B cell (primary cell): ENCODE results near the gene HELT. TPM values are rescaled to one million over a fixed set of nuclear protein-coding genes. Genes with fewer than 3 reads are reported as not detected.

Source experiments
- ATAC-seq: fragments of 200-7000 bp; cut with Tn5 transposase; one replicate; pipeline ENCODE4 v1.10.0; 2021; ENCODE audit warnings: low read depth, mild to moderate bottlenecking, moderate number of reproducible peaks, moderate library complexity
- CTCF ChIA-PET: fragments of 350-600 bp; sonication (Branson Sonifier 250); formaldehyde crosslinking; loops from one replicate; lab custom pipeline; 2021; ENCODE audit warnings: antibody characterized with exemption, inconsistent platforms; lab: Charles Lee
- POLR2A ChIA-PET: fragments of 350-600 bp; sonication (Branson Sonifier 250); formaldehyde crosslinking; loops from one replicate; lab custom pipeline; 2021; ENCODE audit warnings: antibody characterized with exemption; lab: Charles Lee
- DNase-seq: peaks from one replicate; pipeline ENCODE4 v3.0.0; 2013
- H2AFZ ChIP-seq: 2 replicates; pipeline ENCODE4 v1.6.1; 2012; ENCODE audit warnings: mild to moderate bottlenecking, low read depth, low read length; ENCODE audit not compliant: insufficient read depth, poor library complexity, severe bottlenecking
- H3K27ac ChIP-seq, 2 donors: 1 replicate in 1 of 2; 2 replicates in 1 of 2; pipeline ENCODE4 v1.5.1; 2012 to 2013; ENCODE audit warnings: low read length in 2 of 2, mild to moderate bottlenecking in 2 of 2, moderate library complexity in 1 of 2
- H3K27me3 ChIP-seq, 4 experiments: fragments of 200-600 bp in 1 of 4; sonication (generic) in 1 of 4; replicated peaks in 1 of 4; 1 replicate in 2 of 4; 2 replicates in 2 of 4; pipeline versions ENCODE4 v1.6.1 to v1.7.0; 2013 to 2016; ENCODE audit warnings: low read length in 3 of 4, mild to moderate bottlenecking in 2 of 4, mixed read lengths in 1 of 4, moderate library complexity in 1 of 4; ENCODE audit not compliant: insufficient read depth in 4 of 4, control insufficient read depth in 3 of 4; ENCODE audit errors: control extremely low read depth in 1 of 4
- H3K36me3 ChIP-seq, 2 experiments: replicated peaks in 1 of 2; 1 replicate in 1 of 2; 2 replicates in 1 of 2; pipeline versions ENCODE4 v1.6.1 to v1.7.1; 2013; ENCODE audit warnings: low read length in 1 of 2; ENCODE audit not compliant: insufficient read depth in 2 of 2, control insufficient read depth in 1 of 2; ENCODE audit errors: control extremely low read depth in 1 of 2, extremely low read depth in 1 of 2
- H3K4me1 ChIP-seq, 2 donors: fragments of 200-600 bp in 1 of 2; sonication (generic) in 1 of 2; 1 replicate in 1 of 2; 2 replicates in 1 of 2; pipeline versions ENCODE4 v1.5.1 to v1.6.1; 2013 to 2017; ENCODE audit warnings: low read length in 2 of 2; ENCODE audit not compliant: control insufficient read depth in 2 of 2, insufficient read depth in 2 of 2
- H3K4me2 ChIP-seq: replicated peaks from 2 replicates; pipeline ENCODE3; 2012; ENCODE audit warnings: mild to moderate bottlenecking, low read depth, low read length; ENCODE audit not compliant: poor library complexity, severe bottlenecking
- H3K4me3 ChIP-seq, 5 experiments: fragments of 200-600 bp in 1 of 5; sonication (generic) in 1 of 5; 1 replicate in 3 of 5; 2 replicates in 2 of 5; pipeline versions ENCODE4 v1.5.1 to v1.7.0; 2011 to 2016; ENCODE audit warnings: low read length in 4 of 5, mild to moderate bottlenecking in 4 of 5, low read depth in 2 of 5, control low read depth in 1 of 5, moderate library complexity in 1 of 5; ENCODE audit not compliant: insufficient read depth in 1 of 5; ENCODE audit errors: control extremely low read depth in 1 of 5, extremely low read depth in 1 of 5
- H3K79me2 ChIP-seq: fragments of 200-600 bp; sonication (generic); one replicate; pipeline ENCODE4 v1.6.0; 2016; ENCODE audit warnings: low read length; ENCODE audit not compliant: control insufficient read depth, insufficient read depth
- H3K9ac ChIP-seq: fragments of 200-600 bp; sonication (generic); 2 replicates; pipeline ENCODE4 v1.6.1; 2017; ENCODE audit warnings: mild to moderate bottlenecking, low read length, moderate library complexity
- H3K9me3 ChIP-seq, 3 donors: one replicate each; pipeline versions ENCODE4 v1.6.1 to v1.7.1; 2013; ENCODE audit warnings: low read length in 2 of 3; ENCODE audit not compliant: control insufficient read depth in 2 of 3, insufficient read depth in 1 of 3; ENCODE audit errors: control extremely low read depth in 1 of 3
- H4K20me1 ChIP-seq: 2 replicates; pipeline ENCODE4 v1.6.0; 2012; ENCODE audit warnings: mild to moderate bottlenecking, low read length; ENCODE audit not compliant: insufficient read depth, control insufficient read depth, poor library complexity, severe bottlenecking
- H3K27ac Mint-ChIP-seq: one replicate; pipeline ENCODE4 v1.8.0; 2021; ENCODE audit warnings: mixed read lengths
- H3K27me3 Mint-ChIP-seq: one replicate; pipeline ENCODE4 v1.8.0; 2021; ENCODE audit warnings: mixed read lengths
- H3K4me1 Mint-ChIP-seq: one replicate; pipeline ENCODE4 v1.8.0; 2021; ENCODE audit warnings: mixed read lengths
- H3K4me3 Mint-ChIP-seq: one replicate; pipeline ENCODE4 v1.8.0; 2021; ENCODE audit warnings: mixed read lengths
- H3K9me3 Mint-ChIP-seq: one replicate; pipeline ENCODE4 v1.8.0; 2022; ENCODE audit warnings: mixed read lengths; ENCODE audit not compliant: insufficient read depth
- EZH2 ChIP-seq: IDR thresholded peaks from 2 replicates; pipeline ENCODE4 v1.6.1; 2012; ENCODE audit warnings: borderline replicate concordance, low read depth, mild to moderate bottlenecking, moderate library complexity, low read length; ENCODE audit not compliant: insufficient read depth, poor library complexity, severe bottlenecking
- WGBS: methylation state at CpG from one replicate; pipeline ENCODE4 v1.1.5; 2013; ENCODE audit warnings: missing lambda C conversion rate; ENCODE audit not compliant: insufficient coverage; 5-methylcytosine and 5-hydroxymethylcytosine counted together
- intact Hi-C: fragments of 100-400 bp; cut with micrococcal nuclease; formaldehyde crosslinking; loops from one replicate; pipeline ENCODE4 v1.10.0; 2022
- polyA plus RNA-seq: library from polyadenylated mRNA; depleted of rRNA; stranded (reverse); fragments of >200 nt; gene quantifications from 2 replicates; pipeline ENCODE4 v1.2.3, GENCODE V29; 2012
- total RNA-seq, 2 donors: library from RNA; stranded (reverse); fragments of 120-200 nt in 1 of 2; gene quantifications; 1 replicate in 1 of 2; 2 replicates in 1 of 2; pipeline versions ENCODE4 v1.2.3 to v1.2.4, GENCODE V29; 2013 to 2022
- TF ChIP-seq, protein P1 (sequence below): fragments of 200-600 bp; IDR thresholded peaks from one replicate; pipeline ENCODE4 v1.8.0; 2022; ENCODE audit warnings: antibody characterized with exemption, mild to moderate bottlenecking

Gene HELT
- total and polyA plus RNA-seq, 2 donors (not counting 1 experiment from before 2014, with no cell fraction given): not detected

DNA sequence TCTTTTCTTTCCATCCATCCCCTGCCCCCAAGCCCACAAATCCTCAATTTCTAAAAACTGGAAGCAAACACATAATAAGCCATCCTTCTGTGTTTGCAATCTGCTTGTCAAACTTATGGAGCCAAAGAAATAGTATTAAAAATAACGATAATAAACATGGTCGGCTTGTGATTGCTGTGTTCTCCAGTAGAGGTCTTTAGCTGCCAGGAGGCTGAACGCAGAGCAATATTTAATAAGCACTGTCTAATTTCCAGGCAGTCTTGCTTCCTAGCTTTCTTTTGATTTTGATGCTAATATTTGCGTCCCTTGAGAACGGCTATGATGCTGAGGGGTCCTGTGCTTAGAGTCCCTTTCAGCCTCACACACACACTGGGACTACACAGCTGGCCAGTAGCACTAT lies 3.2 kb upstream of the HELT start:
- ATAC-seq: no peak
- Histone ChIP-seq H3K27ac (no peak overlapping the region), H4K20me1 (no peaks in the 10 kb centered on the region), H3K4me1 (peaks cover 4 to 5% of the 10 kb centered on the region in 2 donors), H3K9ac (no peak overlapping the region), H3K4me2 (no peak overlapping the region), H3K9me3 (no peaks in the 10 kb centered on the region), H2AFZ (no peak overlapping the region), H3K79me2 (no peaks in the 10 kb centered on the region), H3K27me3 (peaks cover 0 to 75% (median 30%) of the 10 kb centered on the region in 4 experiments), H3K36me3 (no peaks in the 10 kb centered on the region), H3K4me3 (no peak overlapping the region)
- ChIA-PET POLR2A (no interaction called here), CTCF (interaction anchor here (0.5 kb wide), 1 partner anchor 732 kb away, joined by 4 read pairs; no protein-coding TSS in a partner anchor)
- H3K4me3 Mint-ChIP-seq: no peak overlapping the region
- intact Hi-C loops: no loop called here
- no peak for DNase-seq
- peaks cover 71% of the 10 kb centered on the region for H3K27me3 Mint-ChIP-seq
- 66% methylated on average over 4 of the region's 5 CpGs for WGBS
- H3K27ac Mint-ChIP-seq: no peak overlapping the region
- no peaks in the 10 kb centered on the region for H3K9me3 Mint-ChIP-seq
- TF ChIP-seq, protein P1, sequence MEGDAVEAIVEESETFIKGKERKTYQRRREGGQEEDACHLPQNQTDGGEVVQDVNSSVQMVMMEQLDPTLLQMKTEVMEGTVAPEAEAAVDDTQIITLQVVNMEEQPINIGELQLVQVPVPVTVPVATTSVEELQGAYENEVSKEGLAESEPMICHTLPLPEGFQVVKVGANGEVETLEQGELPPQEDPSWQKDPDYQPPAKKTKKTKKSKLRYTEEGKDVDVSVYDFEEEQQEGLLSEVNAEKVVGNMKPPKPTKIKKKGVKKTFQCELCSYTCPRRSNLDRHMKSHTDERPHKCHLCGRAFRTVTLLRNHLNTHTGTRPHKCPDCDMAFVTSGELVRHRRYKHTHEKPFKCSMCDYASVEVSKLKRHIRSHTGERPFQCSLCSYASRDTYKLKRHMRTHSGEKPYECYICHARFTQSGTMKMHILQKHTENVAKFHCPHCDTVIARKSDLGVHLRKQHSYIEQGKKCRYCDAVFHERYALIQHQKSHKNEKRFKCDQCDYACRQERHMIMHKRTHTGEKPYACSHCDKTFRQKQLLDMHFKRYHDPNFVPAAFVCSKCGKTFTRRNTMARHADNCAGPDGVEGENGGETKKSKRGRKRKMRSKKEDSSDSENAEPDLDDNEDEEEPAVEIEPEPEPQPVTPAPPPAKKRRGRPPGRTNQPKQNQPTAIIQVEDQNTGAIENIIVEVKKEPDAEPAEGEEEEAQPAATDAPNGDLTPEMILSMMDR: no peak
- no peak for TF ChIP-seq EZH2
- H3K4me1 Mint-ChIP-seq: peaks cover 9% of the 10 kb centered on the region

DNA sequence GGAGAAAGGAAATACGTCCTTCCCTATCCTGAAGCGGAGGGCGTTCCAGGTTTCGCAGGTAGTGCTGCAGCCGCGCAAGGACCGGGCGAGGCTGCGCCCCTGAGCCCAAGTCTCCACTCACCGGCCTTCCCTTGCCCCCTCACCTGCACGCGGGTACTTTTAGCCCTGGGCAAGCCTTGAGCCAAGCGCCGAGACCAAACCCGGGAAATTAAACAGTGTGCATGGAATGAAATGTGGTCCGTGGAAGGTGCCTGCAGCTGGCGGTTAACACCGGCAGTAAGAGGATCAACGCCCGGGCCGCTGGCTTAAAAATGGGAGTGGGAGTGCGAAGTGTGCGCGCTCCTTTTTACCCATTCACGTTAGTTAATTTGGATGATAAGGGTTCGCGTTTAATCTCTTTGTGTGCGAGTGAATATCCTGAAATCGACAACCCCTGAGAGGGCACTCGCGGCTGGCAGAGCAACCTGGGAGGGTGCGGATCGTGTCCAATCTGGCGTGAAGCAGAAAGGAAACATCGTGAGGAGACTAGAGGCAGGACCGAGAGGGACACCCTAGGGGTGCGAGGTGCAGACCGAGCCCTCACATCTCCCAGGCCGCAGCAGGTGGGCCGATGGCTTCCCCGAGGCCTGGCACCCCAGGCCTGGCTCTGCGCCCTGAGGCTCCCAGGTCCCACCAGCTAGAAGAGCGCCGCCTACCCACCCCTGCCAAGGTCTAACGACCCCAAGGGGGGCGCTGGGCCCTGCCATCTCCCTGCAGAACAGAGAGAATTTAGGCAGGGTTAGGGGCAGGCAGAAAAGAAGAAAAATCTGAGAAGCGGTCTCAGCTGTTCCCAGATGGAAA lies 2.0 kb upstream of the HELT start:
- DNase-seq: no peak
- Mint-ChIP-seq H3K27ac (no peak overlapping the region), H3K27me3 (peaks cover 67% of the 10 kb centered on the region), H3K9me3 (no peaks in the 10 kb centered on the region), H3K4me1 (peaks cover 13% of the 10 kb centered on the region), H3K4me3 (no peak overlapping the region)
- H3K9ac ChIP-seq: no peak overlapping the region
- no peaks in the 10 kb centered on the region for H4K20me1 ChIP-seq
- no peak overlapping the region for H3K4me3 ChIP-seq
- no peak overlapping the region for H2AFZ ChIP-seq
- H3K27ac ChIP-seq: no peak overlapping the region
- no peak overlapping the region for H3K4me2 ChIP-seq
- intact Hi-C loops: no loop called here
- no peak for ATAC-seq
- ChIA-PET POLR2A (no interaction called here), CTCF (no interaction called here)
- WGBS: 11% methylated on average over 44 of the region's 47 CpGs
- TF ChIP-seq EZH2: no peak
- TF ChIP-seq, protein P1: no peak
- no peaks in the 10 kb centered on the region for H3K36me3 ChIP-seq
- peaks cover 9 to 14% of the 10 kb centered on the region in 2 donors for H3K4me1 ChIP-seq
- no peaks in the 10 kb centered on the region for H3K79me2 ChIP-seq
- no peaks in the 10 kb centered on the region for H3K9me3 ChIP-seq
- H3K27me3 ChIP-seq: peaks cover 0 to 74% (median 32%) of the 10 kb centered on the region in 4 experiments
